ENCODE results near the gene TMEM141. TPM values are rescaled to one million over a fixed set of nuclear protein-coding genes. Genes with fewer than 3 reads are reported as not detected.

The TMEM141 gene
- total and polyA plus RNA-seq, 12 donors: 48.1 to 107 (median 64.1) TPM

DNA sequence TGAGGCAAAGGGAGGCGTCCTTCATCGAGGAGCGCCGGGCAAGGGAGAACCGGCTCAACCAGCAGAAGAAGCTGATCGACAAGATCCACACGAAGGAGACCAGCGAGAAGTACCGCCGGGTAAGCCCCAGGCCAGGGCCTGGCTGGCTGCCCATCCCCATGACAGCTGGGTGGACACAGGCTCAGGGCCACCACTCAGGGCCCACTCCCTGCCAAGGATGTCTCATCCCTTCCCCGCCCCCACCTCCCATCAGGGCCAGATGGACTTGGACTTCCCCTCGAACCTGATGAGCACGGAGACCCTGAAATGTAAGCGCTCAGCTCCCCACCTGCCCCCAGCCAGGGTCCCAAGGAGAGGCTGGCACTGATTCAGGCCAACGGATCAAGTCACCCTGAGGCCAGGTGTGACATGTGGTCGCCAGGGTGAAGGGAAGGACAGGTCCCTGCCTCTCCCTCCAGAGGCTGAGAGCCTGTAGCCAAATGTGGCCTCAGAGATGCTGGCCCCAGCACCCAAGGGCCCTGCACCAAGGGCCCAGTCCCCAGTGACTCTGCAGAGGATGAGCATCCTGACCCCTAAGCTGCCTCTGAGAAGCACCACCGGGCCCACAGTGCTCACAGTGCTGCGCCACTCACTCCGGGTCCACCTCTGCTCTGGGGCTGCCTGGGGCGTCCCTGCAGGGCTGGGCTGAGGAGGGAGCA is 13.5 kb downstream of the TMEM141 start:
- Histone ChIP-seq H3K27ac (no peak overlapping the region), H3K36me3 (peaks cover 0 to 4% (median 0%) of the 10 kb centered on the region in 9 donors), H3K9me3 (no peaks in the 10 kb centered on the region), H3K27me3 (peaks cover 0 to 29% (median 20%) of the 10 kb centered on the region in 7 donors), H3K4me1 (peaks cover 5 to 48% (median 39%) of the 10 kb centered on the region in 9 donors), H3K4me3 (no peak overlapping the region)
- no peak for TF ChIP-seq CTCF (IDR thresholded peaks at IDR 0.05)
- no peak for DNase-seq
- 93 to 96% methylated on average over 20 of the region's 20 CpGs for WGBS, 2 donors
- no peak for ATAC-seq
- intact Hi-C loops (cut with DNase I): loop anchor here in 2 of 10 donors (5.0 kb wide), 1 partner anchor 38 kb away; the partner anchor contains the start of gene AJM1 (in 2 of the 2)

DNA sequence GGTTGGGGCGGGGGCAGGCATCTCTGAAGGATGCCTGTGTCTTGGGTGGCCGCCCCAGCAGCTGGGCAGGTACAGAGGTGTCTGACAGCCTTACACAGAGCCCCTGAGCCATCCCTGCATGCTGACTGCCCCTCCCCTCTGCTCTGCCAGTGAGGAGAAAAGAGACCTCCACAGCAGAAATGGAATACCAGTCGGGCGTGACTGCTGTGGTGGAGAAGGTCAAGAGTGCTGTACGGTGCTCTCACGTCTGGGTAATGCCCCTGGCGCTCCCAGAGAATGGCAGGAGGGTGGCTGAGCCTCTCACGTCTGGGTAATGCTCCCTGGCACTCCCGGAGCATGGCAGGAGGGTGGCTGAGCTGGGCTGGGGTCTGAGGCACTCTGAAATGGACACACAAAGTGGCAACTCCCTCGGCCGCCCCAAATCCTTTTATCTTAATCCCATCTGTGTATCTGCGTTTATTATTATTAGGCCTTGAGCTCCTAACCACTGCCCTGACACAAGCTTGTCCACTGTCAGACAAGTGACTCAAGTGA is 14.1 kb downstream of the TMEM141 start:
- WGBS, 2 donors: 90 to 91% methylated on average over 12 of the region's 12 CpGs
- no peak for TF ChIP-seq CTCF (IDR thresholded peaks at IDR 0.05)
- no peak for ATAC-seq

GRCh38 chr9:136806067-136806466 is 14.9 kb downstream of the TMEM141 start:
- no peak for DNase-seq
- Histone ChIP-seq H3K27me3 (peaks cover 0 to 15% (median 13%) of the 10 kb centered on the region in 7 donors), H3K4me1 (peaks cover 0 to 48% (median 39%) of the 10 kb centered on the region in 9 donors), H3K36me3 (peaks cover 0 to 17% (median 0%) of the 10 kb centered on the region in 9 donors), H3K9me3 (no peaks in the 10 kb centered on the region), H3K4me3 (no peak overlapping the region), H3K27ac (no peak overlapping the region)
- WGBS, 2 donors: 95 to 97% methylated on average over 10 of the region's 10 CpGs
- no peak for ATAC-seq
- intact Hi-C loops (cut with DNase I): loop anchor here in 2 of 10 donors (5.0 kb wide), 1 partner anchor 36 kb away; the partner anchor contains the start of gene AJM1 (in 2 of the 2)
- TF ChIP-seq CTCF (IDR thresholded peaks at IDR 0.05): no peak

More for the DNA sequence above, 14.1 kb downstream of the TMEM141 start:
- Histone ChIP-seq H3K27me3 (peaks cover 0 to 23% (median 15%) of the 10 kb centered on the region in 7 donors), H3K9me3 (no peaks in the 10 kb centered on the region), H3K4me3 (no peak overlapping the region), H3K36me3 (peaks cover 0 to 10% (median 0%) of the 10 kb centered on the region in 9 donors), H3K27ac (no peak overlapping the region), H3K4me1 (peaks cover 0 to 48% (median 39%) of the 10 kb centered on the region in 9 donors)
- no peak for DNase-seq
- intact Hi-C loops (cut with DNase I): loop anchor here in 2 of 10 donors (5.0 kb wide), 1 partner anchor 37 kb away; the partner anchor contains the start of gene AJM1 (in 2 of the 2)

DNA sequence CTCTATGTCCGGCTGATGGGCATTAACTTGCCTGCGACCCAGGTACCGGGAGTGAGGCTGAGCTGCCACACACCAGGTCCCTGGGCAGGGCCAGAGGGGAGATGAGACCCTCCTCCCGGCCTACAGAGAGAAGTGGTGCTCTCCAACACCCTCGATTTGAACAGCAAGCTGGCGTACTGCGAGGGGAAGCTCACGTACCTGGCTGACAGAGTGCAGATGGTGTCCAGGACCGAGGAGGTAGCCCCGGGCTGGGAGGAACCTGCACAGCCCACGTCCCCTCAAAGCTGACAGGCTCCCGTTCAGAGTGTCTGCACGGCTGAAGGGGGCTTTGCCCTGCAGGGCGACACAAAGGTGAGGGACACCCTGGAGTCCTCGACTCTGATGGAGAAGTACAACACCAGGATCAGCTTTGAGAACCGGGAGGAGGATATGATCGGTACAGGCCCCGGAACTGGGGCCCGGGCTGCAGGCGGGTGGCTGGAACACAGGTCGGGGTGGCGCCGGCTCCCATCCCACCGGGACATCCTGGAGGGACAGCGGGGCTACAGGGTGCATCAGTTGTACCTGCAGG is 15.6 kb downstream of the TMEM141 start:
- peak overlapping the region; percentile 79 to 100 (median 96) for H3K4me3 ChIP-seq
- peaks cover 0 to 22% (median 0%) of the 10 kb centered on the region in 9 donors for H3K36me3 ChIP-seq
- TF ChIP-seq CTCF (IDR thresholded peaks at IDR 0.05): no peak
- peak overlapping the region in 9 of 10 donors; percentile 91 to 95 (median 93) for H3K27ac ChIP-seq
- intact Hi-C loops (cut with DNase I): loop anchor here in 2 of 10 donors (5.0 kb wide), 1 partner anchor 36 kb away; the partner anchor contains the start of gene AJM1 (in 2 of the 2)
- WGBS, 2 donors: 70 to 73% methylated on average over 25 of the region's 25 CpGs
- ATAC-seq: peak in 5 of 8 donors; percentile 1 to 30 (median 12)
- H3K27me3 ChIP-seq: peaks cover 0 to 9% (median 8%) of the 10 kb centered on the region in 7 donors
- peaks cover 0 to 45% (median 35%) of the 10 kb centered on the region in 9 donors for H3K4me1 ChIP-seq
- no peaks in the 10 kb centered on the region for H3K9me3 ChIP-seq
- no peak for DNase-seq
